Measurements from ENCODE around the gene ZNF587B.

DNA sequence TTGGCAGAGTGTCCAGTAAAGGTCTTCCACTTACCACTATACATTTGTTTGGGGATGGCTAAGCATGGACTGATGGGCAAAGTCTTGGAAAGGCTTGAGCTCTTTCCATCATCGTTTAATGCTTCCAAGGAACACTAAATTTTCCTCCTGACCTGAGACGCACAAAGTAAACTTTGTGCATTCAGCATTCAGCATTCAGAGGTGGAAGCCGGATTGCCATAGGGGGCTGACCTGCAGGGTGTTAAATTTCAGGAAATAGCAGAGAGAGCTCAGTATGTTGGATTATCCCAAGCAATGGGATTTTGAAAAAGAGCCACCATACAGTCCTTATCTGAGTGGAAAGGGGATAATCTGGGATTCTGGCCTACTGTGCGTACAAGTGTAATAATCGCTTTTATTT, 29.4 kb upstream of the ZNF587B start:
- TF ChIP-seq, protein P1, sequence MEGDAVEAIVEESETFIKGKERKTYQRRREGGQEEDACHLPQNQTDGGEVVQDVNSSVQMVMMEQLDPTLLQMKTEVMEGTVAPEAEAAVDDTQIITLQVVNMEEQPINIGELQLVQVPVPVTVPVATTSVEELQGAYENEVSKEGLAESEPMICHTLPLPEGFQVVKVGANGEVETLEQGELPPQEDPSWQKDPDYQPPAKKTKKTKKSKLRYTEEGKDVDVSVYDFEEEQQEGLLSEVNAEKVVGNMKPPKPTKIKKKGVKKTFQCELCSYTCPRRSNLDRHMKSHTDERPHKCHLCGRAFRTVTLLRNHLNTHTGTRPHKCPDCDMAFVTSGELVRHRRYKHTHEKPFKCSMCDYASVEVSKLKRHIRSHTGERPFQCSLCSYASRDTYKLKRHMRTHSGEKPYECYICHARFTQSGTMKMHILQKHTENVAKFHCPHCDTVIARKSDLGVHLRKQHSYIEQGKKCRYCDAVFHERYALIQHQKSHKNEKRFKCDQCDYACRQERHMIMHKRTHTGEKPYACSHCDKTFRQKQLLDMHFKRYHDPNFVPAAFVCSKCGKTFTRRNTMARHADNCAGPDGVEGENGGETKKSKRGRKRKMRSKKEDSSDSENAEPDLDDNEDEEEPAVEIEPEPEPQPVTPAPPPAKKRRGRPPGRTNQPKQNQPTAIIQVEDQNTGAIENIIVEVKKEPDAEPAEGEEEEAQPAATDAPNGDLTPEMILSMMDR (IDR thresholded peaks at IDR 0.05) = no peak
- no peak for TF ChIP-seq POLR2A (IDR thresholded peaks at IDR 0.05)

All from testis (tissue), 2 donors.